GM06990 (cell line): ENCODE data around the gene JARID2.
A peak's percentile ranks its signal among the peaks of the same experiment; 100 is the strongest.

Experiments used
- DNase-seq: peaks from one replicate; pipeline ENCODE4 v3.0.0-alpha.2; 2011; ENCODE audit not compliant: insufficient read length; ENCODE audit errors: extremely low read depth
- H3K27me3 ChIP-seq: replicated peaks from 2 replicates; pipeline ENCODE4 v1.6.0; 2011; ENCODE audit warnings: low read length; ENCODE audit not compliant: control insufficient read depth, insufficient read depth
- H3K36me3 ChIP-seq: 2 replicates; pipeline ENCODE4 v1.5.1; 2011; ENCODE audit warnings: low read length; ENCODE audit not compliant: control insufficient read depth, insufficient read depth
- H3K4me3 ChIP-seq: replicated peaks from 2 replicates; pipeline ENCODE4 v1.5.1; 2011; ENCODE audit warnings: low read depth, mild to moderate bottlenecking, control low read depth, low read length
- CTCF ChIP-seq: IDR thresholded peaks from 2 replicates; pipeline ENCODE4 v1.5.1; 2011; ENCODE audit warnings: low read length, control low read depth, mild to moderate bottlenecking, inconsistent platforms; ENCODE audit not compliant: insufficient read depth, poor library complexity, severe bottlenecking

JARID2 gene

GRCh38 chr6:15461127-15461944 is 215.5 kb downstream of the JARID2 start:
- H3K36me3 ChIP-seq: no peaks in the 10 kb centered on the region; the same call in 1 of the 2 replicates
- DNase-seq: no peak
- TF ChIP-seq CTCF: no peak

GRCh38 chr6:15462256-15462655 is 216.4 kb downstream of the JARID2 start:
- no peak for DNase-seq
- Histone ChIP-seq H3K27me3 (no peaks in the 10 kb centered on the region), H3K36me3 (no peaks in the 10 kb centered on the region; the same call in 1 of the 2 replicates), H3K4me3 (no peak overlapping the region)
- no peak for TF ChIP-seq CTCF

More at GRCh38 chr6:15461127-15461944, 215.5 kb downstream of the JARID2 start:
- Histone ChIP-seq H3K27me3 (no peaks in the 10 kb centered on the region), H3K4me3 (no peak overlapping the region)

GRCh38 chr6:15462717-15463525 is 217.1 kb downstream of the JARID2 start:
- TF ChIP-seq CTCF: no peak
- no peaks in the 10 kb centered on the region; the same call in 1 of the 2 replicates for H3K36me3 ChIP-seq
- H3K4me3 ChIP-seq: no peak overlapping the region
- H3K27me3 ChIP-seq: no peaks in the 10 kb centered on the region
- DNase-seq: no peak

GRCh38 chr6:15464211-15464725 is 218.4 kb downstream of the JARID2 start:
- no peaks in the 10 kb centered on the region for H3K27me3 ChIP-seq
- no peak for DNase-seq
- TF ChIP-seq CTCF: peak; percentile 88
- peaks cover 2% of the 10 kb centered on the region for H3K36me3 ChIP-seq
- H3K4me3 ChIP-seq: no peak overlapping the region

GRCh38 chr6:15465212-15465611 is 219.3 kb downstream of the JARID2 start:
- no peak for DNase-seq
- no peak for TF ChIP-seq CTCF
- no peaks in the 10 kb centered on the region for H3K27me3 ChIP-seq
- no peak overlapping the region for H3K4me3 ChIP-seq
- H3K36me3 ChIP-seq: peaks cover 4% of the 10 kb centered on the region
